ENCODE results near the gene OVAAL.
A peak's percentile ranks its signal among the peaks of the same experiment; 100 is the strongest.

OVAAL gene

GRCh38 chr1:180572760-180573159, 14.0 kb downstream of the OVAAL start:
- H3K4me1 ChIP-seq (ENCODE audit: insufficient read depth, poor library complexity, severe bottlenecking) = peaks cover 21% of the 10 kb centered on the region
- H3K27me3 ChIP-seq (ENCODE audit: insufficient read depth, poor library complexity, severe bottlenecking) = no peaks in the 10 kb centered on the region
- no peaks in the 10 kb centered on the region for H3K36me3 ChIP-seq (ENCODE audit: low read depth)
- DNase-seq (ENCODE audit: low spot score) = no peak
- H3K4me3 ChIP-seq (ENCODE audit: severe bottlenecking) = no peak overlapping the region
- no peak for ATAC-seq (ENCODE audit: low read depth)
- H3K27ac ChIP-seq (ENCODE audit: poor library complexity, severe bottlenecking) = no peak overlapping the region
- no peaks in the 10 kb centered on the region for H3K9me3 ChIP-seq (ENCODE audit: severe bottlenecking)
- TF ChIP-seq CTCF (IDR thresholded peaks at IDR 0.05; ENCODE audit: poor library complexity, severe bottlenecking) = no peak

GRCh38 chr1:180574031-180574713, 15.4 kb downstream of the OVAAL start:
- Histone ChIP-seq H3K4me3 (ENCODE audit: severe bottlenecking) (no peak overlapping the region), H3K27ac (ENCODE audit: poor library complexity, severe bottlenecking) (no peak overlapping the region), H3K9me3 (ENCODE audit: severe bottlenecking) (no peaks in the 10 kb centered on the region), H3K27me3 (ENCODE audit: insufficient read depth, poor library complexity, severe bottlenecking) (no peaks in the 10 kb centered on the region), H3K36me3 (ENCODE audit: low read depth) (no peaks in the 10 kb centered on the region), H3K4me1 (ENCODE audit: insufficient read depth, poor library complexity, severe bottlenecking) (peaks cover 21% of the 10 kb centered on the region)
- no peak for DNase-seq (ENCODE audit: low spot score)
- ATAC-seq (ENCODE audit: low read depth) = no peak
- no peak for TF ChIP-seq CTCF (IDR thresholded peaks at IDR 0.05; ENCODE audit: poor library complexity, severe bottlenecking)

- Histone ChIP-seq H3K9me3 (ENCODE audit: severe bottlenecking) (no peaks in the 10 kb centered on the region), H3K4me1 (ENCODE audit: insufficient read depth, poor library complexity, severe bottlenecking) (peaks cover 9% of the 10 kb centered on the region), H3K27ac (ENCODE audit: poor library complexity, severe bottlenecking) (no peak overlapping the region), H3K4me3 (ENCODE audit: severe bottlenecking) (no peak overlapping the region), H3K27me3 (ENCODE audit: insufficient read depth, poor library complexity, severe bottlenecking) (no peaks in the 10 kb centered on the region), H3K36me3 (ENCODE audit: low read depth) (no peaks in the 10 kb centered on the region)
- ATAC-seq (ENCODE audit: low read depth) (no peak), DNase-seq (ENCODE audit: low spot score) (no peak)
- no peak for TF ChIP-seq CTCF (IDR thresholded peaks at IDR 0.05; ENCODE audit: poor library complexity, severe bottlenecking)
Observed at GRCh38 chr1:180577361-180577760, 18.6 kb downstream of the OVAAL start.

- Histone ChIP-seq H3K9me3 (ENCODE audit: severe bottlenecking) (no peaks in the 10 kb centered on the region), H3K27ac (ENCODE audit: poor library complexity, severe bottlenecking) (no peak overlapping the region), H3K4me1 (ENCODE audit: insufficient read depth, poor library complexity, severe bottlenecking) (peaks cover 8% of the 10 kb centered on the region), H3K27me3 (ENCODE audit: insufficient read depth, poor library complexity, severe bottlenecking) (no peaks in the 10 kb centered on the region), H3K36me3 (ENCODE audit: low read depth) (no peaks in the 10 kb centered on the region), H3K4me3 (ENCODE audit: severe bottlenecking) (no peak overlapping the region)
- TF ChIP-seq CTCF (IDR thresholded peaks at IDR 0.05; ENCODE audit: poor library complexity, severe bottlenecking) = no peak
- ATAC-seq (ENCODE audit: low read depth) (peak; percentile 87), DNase-seq (ENCODE audit: low spot score) (no peak)
Observed at GRCh38 chr1:180579961-180580611, 21.3 kb downstream of the OVAAL start.

GRCh38 chr1:180581635-180582039, 22.9 kb downstream of the OVAAL start:
- H3K27ac ChIP-seq (ENCODE audit: poor library complexity, severe bottlenecking) = no peak overlapping the region
- peaks cover 22% of the 10 kb centered on the region for H3K4me1 ChIP-seq (ENCODE audit: insufficient read depth, poor library complexity, severe bottlenecking)
- no peak overlapping the region for H3K4me3 ChIP-seq (ENCODE audit: severe bottlenecking)
- H3K9me3 ChIP-seq (ENCODE audit: severe bottlenecking) = no peaks in the 10 kb centered on the region
- no peaks in the 10 kb centered on the region for H3K36me3 ChIP-seq (ENCODE audit: low read depth)
- ATAC-seq (ENCODE audit: low read depth) = no peak
- H3K27me3 ChIP-seq (ENCODE audit: insufficient read depth, poor library complexity, severe bottlenecking) = no peaks in the 10 kb centered on the region
- DNase-seq (ENCODE audit: low spot score) = no peak
- no peak for TF ChIP-seq CTCF (IDR thresholded peaks at IDR 0.05; ENCODE audit: poor library complexity, severe bottlenecking)

Measured in RWPE2 (cell line).